ENCODE results near the gene CPVL.

CPVL gene

GRCh38 chr7:28958980-28959347 lies 187.4 kb downstream of the CPVL start:
- no peak overlapping the region for H3K4me2 ChIP-seq (ENCODE audit: insufficient read depth, low read length)
- H3K9ac ChIP-seq (ENCODE audit: low read depth, low read length), result no peak overlapping the region
- no peak for ATAC-seq (ENCODE audit: insufficient read depth, low read depth)
- TF ChIP-seq EZH2 (IDR thresholded peaks at IDR 0.05; ENCODE audit: borderline replicate concordance, low read depth, low read length, severe bottlenecking), result no peak
- H3K27me3 ChIP-seq (ENCODE audit: insufficient read depth, low read length, poor library complexity), result no peaks in the 10 kb centered on the region
- no peak overlapping the region for H3K27ac ChIP-seq (ENCODE audit: low read length)
- H2AFZ ChIP-seq (ENCODE audit: low read depth, low read length), result no peak overlapping the region
- no peaks in the 10 kb centered on the region for H3K36me3 ChIP-seq (ENCODE audit: insufficient read depth, low read length)
- peaks cover 7% of the 10 kb centered on the region for H3K9me3 ChIP-seq (ENCODE audit: insufficient read depth, low read length, severe bottlenecking)
- DNase-seq, result no peak
- H4K20me1 ChIP-seq (ENCODE audit: insufficient read depth, low read length), result no peaks in the 10 kb centered on the region
- H3K4me3 ChIP-seq (ENCODE audit: low read depth in 1 of 2, low read length in 2 of 2), result no peak overlapping the region
- no peaks in the 10 kb centered on the region for H3K4me1 ChIP-seq (ENCODE audit: insufficient read depth, low read length)
- H3K79me2 ChIP-seq (ENCODE audit: insufficient read depth, low read length), result no peaks in the 10 kb centered on the region

- H3K9ac ChIP-seq (ENCODE audit: low read depth, low read length), result no peak within 1 kb of the TSS
- H3K4me1 ChIP-seq (ENCODE audit: insufficient read depth, low read length), result no peaks in the 10 kb centered on the region
Measured at GRCh38 chr7:28958235-28958979, 187.9 kb downstream of the CPVL start, which contains the start of gene TRIL. Gene TRIL, minus strand, starts transcription at chr7:28958330. Its CDS starts 284 bp downstream, at chr7:28958046.

GRCh38 chr7:28957751-28958234 lies 188.5 kb downstream of the CPVL start:
- no peak overlapping the region for H3K27ac ChIP-seq (ENCODE audit: low read length)
- TF ChIP-seq EZH2 (IDR thresholded peaks at IDR 0.05; ENCODE audit: borderline replicate concordance, low read depth, low read length, severe bottlenecking), result no peak
- TF ChIP-seq CTCF (IDR thresholded peaks at IDR 0.05; ENCODE audit: borderline replicate concordance, extremely low read depth, low read length, poor library complexity, severe bottlenecking), result no peak
- DNase-seq (no peak), ATAC-seq (ENCODE audit: insufficient read depth, low read depth) (no peak)
- H3K4me2 ChIP-seq (ENCODE audit: insufficient read depth, low read length), result no peak overlapping the region
- no peaks in the 10 kb centered on the region for H3K27me3 ChIP-seq (ENCODE audit: insufficient read depth, low read length, poor library complexity)
- no peaks in the 10 kb centered on the region for H4K20me1 ChIP-seq (ENCODE audit: insufficient read depth, low read length)
- H3K4me3 ChIP-seq (ENCODE audit: low read depth in 1 of 2, low read length in 2 of 2), result no peak overlapping the region
- no peak overlapping the region for H3K9ac ChIP-seq (ENCODE audit: low read depth, low read length)
- no peaks in the 10 kb centered on the region for H3K36me3 ChIP-seq (ENCODE audit: insufficient read depth, low read length)
- H2AFZ ChIP-seq (ENCODE audit: low read depth, low read length), result no peak overlapping the region
- H3K79me2 ChIP-seq (ENCODE audit: insufficient read depth, low read length), result no peaks in the 10 kb centered on the region
- H3K4me1 ChIP-seq (ENCODE audit: insufficient read depth, low read length), result no peaks in the 10 kb centered on the region
- peaks cover 7% of the 10 kb centered on the region for H3K9me3 ChIP-seq (ENCODE audit: insufficient read depth, low read length, severe bottlenecking)

More at GRCh38 chr7:28958235-28958979, 187.9 kb downstream of the CPVL start, which contains the start of gene TRIL:
- H3K4me3 ChIP-seq (ENCODE audit: low read depth in 1 of 2, low read length in 2 of 2), result no peak within 1 kb of the TSS
- H3K27me3 ChIP-seq (ENCODE audit: insufficient read depth, low read length, poor library complexity), result no peaks in the 10 kb centered on the region
- ATAC-seq (ENCODE audit: insufficient read depth, low read depth) (no peak), DNase-seq (no peak)
- no peak within 1 kb of the TSS for H3K27ac ChIP-seq (ENCODE audit: low read length)
- H2AFZ ChIP-seq (ENCODE audit: low read depth, low read length), result no peak within 1 kb of the TSS
- peaks cover 7% of the 10 kb centered on the region for H3K9me3 ChIP-seq (ENCODE audit: insufficient read depth, low read length, severe bottlenecking)
- H3K4me2 ChIP-seq (ENCODE audit: insufficient read depth, low read length), result no peak within 1 kb of the TSS
- H3K79me2 ChIP-seq (ENCODE audit: insufficient read depth, low read length), result no peaks in the 10 kb centered on the region
- no peaks in the 10 kb centered on the region for H3K36me3 ChIP-seq (ENCODE audit: insufficient read depth, low read length)
- no peaks in the 10 kb centered on the region for H4K20me1 ChIP-seq (ENCODE audit: insufficient read depth, low read length)
- TF ChIP-seq CTCF (IDR thresholded peaks at IDR 0.05; ENCODE audit: borderline replicate concordance, extremely low read depth, low read length, poor library complexity, severe bottlenecking) (no peak), EZH2 (IDR thresholded peaks at IDR 0.05; ENCODE audit: borderline replicate concordance, low read depth, low read length, severe bottlenecking) (no peak)

GRCh38 chr7:28957064-28957750 lies 189.1 kb downstream of the CPVL start:
- Histone ChIP-seq H3K9ac (ENCODE audit: low read depth, low read length) (no peak overlapping the region), H3K4me1 (ENCODE audit: insufficient read depth, low read length) (no peaks in the 10 kb centered on the region), H3K27me3 (ENCODE audit: insufficient read depth, low read length, poor library complexity) (no peaks in the 10 kb centered on the region), H3K36me3 (ENCODE audit: insufficient read depth, low read length) (no peaks in the 10 kb centered on the region), H3K27ac (ENCODE audit: low read length) (no peak overlapping the region), H3K4me2 (ENCODE audit: insufficient read depth, low read length) (no peak overlapping the region), H4K20me1 (ENCODE audit: insufficient read depth, low read length) (no peaks in the 10 kb centered on the region), H3K9me3 (ENCODE audit: insufficient read depth, low read length, severe bottlenecking) (peaks cover 7% of the 10 kb centered on the region), H3K79me2 (ENCODE audit: insufficient read depth, low read length) (no peaks in the 10 kb centered on the region), H3K4me3 (ENCODE audit: low read depth in 1 of 2, low read length in 2 of 2) (no peak overlapping the region), H2AFZ (ENCODE audit: low read depth, low read length) (no peak overlapping the region)
- TF ChIP-seq CTCF (IDR thresholded peaks at IDR 0.05; ENCODE audit: borderline replicate concordance, extremely low read depth, low read length, poor library complexity, severe bottlenecking), result no peak
- TF ChIP-seq EZH2 (IDR thresholded peaks at IDR 0.05; ENCODE audit: borderline replicate concordance, low read depth, low read length, severe bottlenecking), result no peak
- ATAC-seq (ENCODE audit: insufficient read depth, low read depth), result no peak
- no peak for DNase-seq
